ENCODE measurements around the gene DPY19L3. TPM values are rescaled to one million over a fixed set of nuclear protein-coding genes. Genes with fewer than 3 reads are reported as not detected.
"Not testable (repeated sequence)": the region's sequence is repeated elsewhere in the genome, so short reads cannot be mapped to it uniquely, and the experiment has no call there.

DPY19L3 gene, protein sequence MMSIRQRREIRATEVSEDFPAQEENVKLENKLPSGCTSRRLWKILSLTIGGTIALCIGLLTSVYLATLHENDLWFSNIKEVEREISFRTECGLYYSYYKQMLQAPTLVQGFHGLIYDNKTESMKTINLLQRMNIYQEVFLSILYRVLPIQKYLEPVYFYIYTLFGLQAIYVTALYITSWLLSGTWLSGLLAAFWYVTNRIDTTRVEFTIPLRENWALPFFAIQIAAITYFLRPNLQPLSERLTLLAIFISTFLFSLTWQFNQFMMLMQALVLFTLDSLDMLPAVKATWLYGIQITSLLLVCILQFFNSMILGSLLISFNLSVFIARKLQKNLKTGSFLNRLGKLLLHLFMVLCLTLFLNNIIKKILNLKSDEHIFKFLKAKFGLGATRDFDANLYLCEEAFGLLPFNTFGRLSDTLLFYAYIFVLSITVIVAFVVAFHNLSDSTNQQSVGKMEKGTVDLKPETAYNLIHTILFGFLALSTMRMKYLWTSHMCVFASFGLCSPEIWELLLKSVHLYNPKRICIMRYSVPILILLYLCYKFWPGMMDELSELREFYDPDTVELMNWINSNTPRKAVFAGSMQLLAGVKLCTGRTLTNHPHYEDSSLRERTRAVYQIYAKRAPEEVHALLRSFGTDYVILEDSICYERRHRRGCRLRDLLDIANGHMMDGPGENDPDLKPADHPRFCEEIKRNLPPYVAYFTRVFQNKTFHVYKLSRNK
- polyA plus RNA-seq (2013, experiment 1 of 2; ENCODE audit: insufficient read length), result 19.4 TPM
- 18.3 TPM for polyA plus RNA-seq (2013, experiment 2 of 2; ENCODE audit: insufficient read length)

GRCh38 chr19:32405431-32406160 lies at the start of gene DPY19L3:
Gene DPY19L3, plus strand, starts transcription at chr19:32405770. Its CDS starts 2,484 bp downstream, at chr19:32408254.
- DNase-seq, result peak; percentile 92

DNA sequence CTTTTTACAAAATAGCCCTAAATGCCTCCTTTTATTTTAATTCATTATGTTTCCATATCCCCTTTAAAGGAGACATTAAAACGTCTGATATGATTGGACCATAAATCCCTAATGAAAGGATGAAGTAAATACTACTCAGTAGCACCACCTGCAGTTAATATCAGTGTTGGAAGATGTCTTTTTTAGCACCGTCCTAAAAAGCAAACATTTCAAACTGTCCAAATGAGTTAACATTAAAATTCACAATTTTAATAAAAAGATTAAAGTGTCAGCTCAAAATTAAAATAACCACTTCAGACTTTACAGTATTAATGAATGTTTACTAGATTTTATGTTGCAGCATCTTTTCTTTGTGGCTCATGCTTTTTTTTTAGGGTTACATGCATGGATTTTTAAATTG lies 47.9 kb upstream of the DPY19L3 start:
- DNase-seq, result no peak

GRCh38 chr19:32358321-32358720 lies 47.2 kb upstream of the DPY19L3 start:
- no peak for DNase-seq

DNA sequence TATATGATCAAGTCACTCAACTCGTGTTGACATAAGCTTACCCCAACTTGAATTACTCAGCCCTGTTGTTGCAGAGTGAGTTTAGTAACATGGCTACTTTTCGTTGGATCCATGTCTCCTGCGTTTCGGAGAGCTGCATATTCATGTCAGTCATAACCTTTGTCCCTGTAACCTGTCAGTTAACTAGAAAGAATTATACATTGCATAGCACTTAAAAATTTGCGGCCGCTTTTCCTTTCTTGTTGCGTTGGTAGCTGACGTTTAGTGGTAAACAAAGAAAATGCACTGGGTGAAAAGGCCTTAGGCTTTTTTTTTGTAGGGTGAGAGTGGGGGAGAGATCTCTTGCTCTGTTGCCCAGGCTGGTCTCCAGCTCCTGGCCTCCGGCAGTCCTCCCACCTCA lies 46.0 kb upstream of the DPY19L3 start:
- no peak for DNase-seq

DNA sequence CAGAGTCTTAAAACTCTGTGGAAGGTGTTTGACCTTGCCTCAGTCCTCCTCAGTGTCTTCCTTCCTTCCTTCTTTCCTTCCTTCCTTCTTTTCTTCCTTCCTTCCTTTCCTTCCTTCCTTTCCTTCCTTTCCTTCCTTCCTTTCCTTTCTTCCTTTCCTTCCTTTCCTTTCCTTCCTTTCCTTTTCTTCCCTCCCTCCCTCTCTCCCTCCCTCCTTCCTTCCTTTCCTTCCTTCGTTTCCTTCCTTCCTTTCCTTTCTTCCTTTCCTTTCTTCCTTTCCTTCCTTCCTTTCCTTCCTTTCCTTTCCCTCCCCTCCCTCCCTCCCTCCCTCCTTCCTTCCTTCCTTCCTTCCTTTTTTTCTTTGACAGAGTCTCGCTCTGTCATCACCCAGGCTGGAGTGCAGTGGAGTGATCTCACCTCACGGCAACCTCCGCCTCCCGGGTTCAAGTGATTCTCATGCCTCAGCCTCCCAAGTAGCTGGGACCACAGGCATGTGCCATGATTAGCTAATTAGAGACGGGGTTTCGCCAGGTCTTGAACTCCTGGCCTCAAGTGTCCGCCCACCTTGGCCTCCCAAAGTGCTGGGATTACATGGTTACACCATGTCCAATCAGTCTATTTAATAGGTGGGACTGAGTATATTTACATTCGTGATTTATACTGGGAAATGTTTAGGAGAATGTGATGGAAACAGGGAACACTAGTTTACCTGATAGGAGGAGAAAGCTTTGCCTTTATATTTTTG lies 43.8 kb upstream of the DPY19L3 start:
- DNase-seq, result no peak

GRCh38 chr19:32362318-32362691 lies 43.3 kb upstream of the DPY19L3 start:
- no peak for DNase-seq

DNA sequence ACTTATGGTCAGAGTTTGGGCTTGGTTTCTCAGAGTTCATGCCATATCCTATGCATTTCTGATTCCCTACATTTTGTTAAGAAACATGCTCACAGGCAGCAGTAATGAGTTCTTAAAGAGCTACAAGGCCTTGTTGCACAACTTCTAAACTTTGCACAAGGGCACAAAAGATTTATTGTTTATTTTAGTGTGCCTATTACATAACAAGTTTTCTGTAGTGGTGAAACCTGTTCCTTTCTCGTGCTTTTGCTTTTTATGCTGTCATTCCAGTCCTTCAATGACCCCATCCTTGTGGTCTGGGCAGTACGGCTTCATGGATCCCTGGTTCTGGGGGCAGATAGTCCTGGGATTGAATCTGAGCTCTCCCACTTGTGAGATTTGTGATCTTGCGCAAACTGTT lies 42.4 kb upstream of the DPY19L3 start:
- no peak for DNase-seq

DNA sequence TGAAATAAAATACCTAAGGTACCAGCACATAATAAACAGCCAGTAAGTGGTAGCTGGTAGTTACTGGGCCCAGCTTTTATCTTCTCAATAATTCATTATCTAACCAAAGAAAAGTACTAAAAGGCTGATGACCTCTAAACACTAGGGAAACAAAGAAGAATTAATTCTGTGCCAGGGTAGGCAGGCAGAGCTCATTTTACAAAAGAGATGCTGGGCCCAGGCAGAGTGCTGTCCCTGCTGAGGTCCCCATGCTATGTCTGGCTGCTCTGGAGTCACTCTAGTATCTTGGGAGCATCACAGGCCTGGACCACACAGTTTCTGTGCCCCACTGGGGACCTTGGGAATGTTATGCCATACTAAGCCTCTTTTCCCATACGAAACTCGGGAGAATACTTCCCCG lies 41.9 kb upstream of the DPY19L3 start:
- DNase-seq, result no peak

GRCh38 chr19:32364040-32364439 lies 41.5 kb upstream of the DPY19L3 start:
- no peak for DNase-seq

- DNase-seq, result no peak
Observed at GRCh38 chr19:32367063-32367462, 38.5 kb upstream of the DPY19L3 start.

DNA sequence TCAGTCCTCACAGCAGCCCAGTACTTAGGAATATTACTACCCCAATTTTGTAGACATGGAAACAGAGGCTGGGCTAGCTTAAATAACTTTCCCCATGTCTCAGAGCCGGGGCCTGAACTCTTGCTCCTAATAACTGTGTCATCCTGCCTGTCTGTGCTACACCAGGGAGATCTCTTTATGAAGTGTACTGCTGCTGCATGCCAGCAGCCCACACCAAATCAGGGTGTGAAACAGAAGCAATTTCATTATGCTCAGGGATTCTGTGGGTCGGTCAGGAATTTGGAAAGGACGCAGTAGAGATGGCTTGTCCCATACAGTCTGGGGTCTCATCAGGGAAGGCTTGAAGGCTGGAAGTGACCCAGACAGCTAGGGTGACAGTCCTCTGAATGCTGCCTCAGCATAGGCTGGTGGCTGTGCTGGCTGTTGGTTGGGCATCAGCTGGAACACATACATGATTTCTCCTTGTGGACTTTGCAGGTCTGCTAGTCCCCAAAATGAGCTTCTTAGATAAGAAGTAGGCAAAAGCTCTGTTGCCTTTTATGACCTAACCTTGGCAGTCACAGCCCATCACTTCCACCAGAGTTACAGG lies 37.5 kb upstream of the DPY19L3 start:
- no peak for DNase-seq

- DNase-seq, result no peak
Observed at GRCh38 chr19:32368787-32369186, 36.8 kb upstream of the DPY19L3 start.

DNA sequence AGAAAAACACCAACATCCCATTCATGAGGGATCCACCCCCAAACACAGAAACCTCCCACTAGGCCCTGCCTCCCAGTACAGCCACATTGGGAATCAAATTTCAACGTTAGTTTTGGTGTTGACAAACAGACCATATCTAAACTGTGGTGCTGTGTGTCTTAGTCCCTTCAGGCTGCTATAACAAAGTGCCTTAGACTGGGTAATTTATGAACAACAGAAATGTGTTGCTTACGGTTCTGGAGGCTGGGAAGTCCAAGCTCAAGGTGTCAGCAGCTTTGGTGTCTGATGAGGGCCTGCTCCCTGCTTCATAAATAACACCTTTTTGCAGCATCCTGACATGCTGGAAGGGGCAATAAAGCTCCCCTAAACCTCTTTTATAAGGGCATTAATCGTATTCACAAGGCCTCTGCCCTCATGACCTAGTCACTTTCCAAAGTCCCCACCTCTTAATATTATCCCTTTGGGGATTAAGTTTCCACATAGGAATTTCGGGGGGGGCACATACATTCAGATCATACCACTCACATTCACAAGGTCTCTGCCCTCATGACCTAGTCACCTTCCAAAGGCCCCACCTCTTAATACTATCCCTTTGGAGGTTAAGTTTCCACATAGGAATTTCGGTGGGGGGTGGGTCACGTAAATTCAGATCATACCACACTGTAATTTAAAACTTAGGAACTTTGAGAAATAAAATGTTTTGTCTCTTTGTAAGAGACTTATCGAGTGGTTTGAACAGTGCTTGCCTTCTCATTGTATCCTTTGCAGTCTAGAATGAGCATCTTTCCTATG lies 32.6 kb upstream of the DPY19L3 start:
- DNase-seq, result peak; percentile 38

GRCh38 chr19:32373585-32374295 lies 31.8 kb upstream of the DPY19L3 start:
- DNase-seq, result peak; percentile 96

GRCh38 chr19:32374362-32374761 lies 31.2 kb upstream of the DPY19L3 start:
- not testable (repeated sequence) for DNase-seq

GRCh38 chr19:32377088-32377487 lies 28.5 kb upstream of the DPY19L3 start:
- not testable (repeated sequence) for DNase-seq

DNA sequence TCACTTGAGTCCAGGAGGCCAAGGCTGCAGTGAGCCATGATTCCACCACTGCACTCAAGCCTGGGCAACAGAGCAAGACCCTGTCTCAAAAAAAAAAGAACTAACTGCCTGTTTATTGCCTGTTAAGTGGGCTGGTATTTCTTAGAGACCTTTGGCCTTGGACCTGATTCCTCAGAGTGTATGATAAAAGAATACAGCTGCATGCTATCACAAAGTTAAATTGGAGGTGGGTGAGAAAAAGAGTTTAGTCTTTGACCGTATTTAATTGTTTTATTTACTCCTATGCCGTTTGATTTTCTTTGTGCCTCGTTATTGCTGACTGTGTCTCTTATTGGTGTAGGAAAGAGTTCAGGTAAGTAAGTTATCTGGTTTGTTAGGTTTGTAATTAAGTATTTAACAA lies 25.3 kb upstream of the DPY19L3 start:
- DNase-seq, result no peak

DNA sequence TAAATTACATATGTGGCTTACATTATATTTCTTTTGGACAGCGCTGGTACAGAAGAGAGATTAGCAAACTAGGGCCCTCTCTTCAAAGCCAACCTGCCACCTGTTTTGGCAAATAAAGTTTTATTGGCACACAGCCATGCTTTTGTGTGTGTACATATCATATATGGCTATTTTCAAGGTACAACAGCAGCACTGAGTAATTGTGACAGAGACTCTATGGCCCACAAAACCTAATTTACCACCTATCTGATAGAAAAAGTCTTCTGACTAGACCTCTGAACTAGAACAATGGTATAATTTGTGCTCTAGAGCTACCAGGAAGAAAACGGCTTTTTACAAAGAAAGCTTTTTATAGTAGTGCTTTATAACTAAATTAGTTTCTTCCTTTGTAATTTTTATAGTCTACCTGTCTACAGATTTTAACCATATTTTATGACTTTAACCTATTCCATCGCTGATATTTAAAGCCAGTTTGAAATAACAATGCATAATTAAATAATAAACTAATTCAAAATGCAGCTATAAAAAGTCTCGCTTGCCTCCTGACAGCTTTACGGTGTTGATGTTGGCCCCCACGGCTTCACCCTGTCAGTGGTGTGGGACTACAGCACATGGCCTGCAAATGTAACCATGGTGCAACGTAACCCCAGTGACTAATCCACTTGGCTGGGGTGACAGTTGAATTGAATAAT lies 17.7 kb upstream of the DPY19L3 start:
- DNase-seq, result peak; percentile 75

DNA sequence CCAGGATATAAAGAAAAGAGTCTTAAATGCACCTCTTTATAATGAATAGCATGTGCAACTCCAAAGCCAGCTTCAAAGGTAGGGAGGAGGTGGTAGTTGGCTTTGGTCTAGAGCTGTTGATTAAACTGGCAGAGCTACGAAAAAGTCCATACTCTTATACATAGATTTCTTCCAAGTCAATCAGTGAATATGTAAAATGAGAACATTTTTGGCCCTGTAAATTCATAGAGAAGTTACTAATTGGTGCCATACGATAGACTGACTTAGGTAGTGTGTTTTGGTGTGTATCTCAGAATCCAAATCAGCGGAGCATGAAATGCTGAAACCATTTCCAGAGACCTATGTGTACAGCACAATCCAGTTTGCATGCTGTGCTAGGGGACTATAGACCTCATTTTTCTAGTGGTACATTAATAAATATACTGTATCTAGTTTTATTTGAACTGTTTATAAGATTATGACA lies 17.1 kb upstream of the DPY19L3 start:
- no peak for DNase-seq

DNA sequence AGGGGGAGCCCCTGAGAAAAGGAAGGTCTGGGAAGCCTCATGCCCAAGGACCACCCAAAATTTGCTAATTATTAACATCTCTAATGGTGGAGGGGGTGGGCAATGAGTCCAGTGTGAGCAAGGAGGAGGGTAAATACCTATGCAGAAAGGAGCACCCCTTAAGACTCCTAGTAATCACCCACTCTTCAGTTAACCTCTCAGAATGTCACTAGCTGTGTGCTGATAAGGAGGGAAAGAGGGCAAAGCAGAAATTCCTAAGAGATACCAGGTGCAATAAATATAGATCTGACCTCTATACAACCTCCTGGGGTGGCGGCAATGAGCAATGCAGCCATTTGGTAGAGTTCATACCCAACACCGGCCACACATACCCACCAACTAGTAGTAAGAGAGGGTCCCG lies 12.7 kb upstream of the DPY19L3 start:
- no peak for DNase-seq
